Kidney epithelial cell (primary cell): Measurements from ENCODE around the gene KPNB1. TPM values are rescaled to one million over a fixed set of nuclear protein-coding genes. Genes with fewer than 3 reads are reported as not detected.

Experiments
- DNase-seq: peaks from one replicate; pipeline ENCODE4 v3.0.0-alpha.2; 2010; ENCODE audit warnings: low read depth
- H3K27me3 ChIP-seq: 2 replicates; pipeline ENCODE4 v1.6.0; 2011; ENCODE audit warnings: low read length; ENCODE audit not compliant: control insufficient read depth, insufficient read depth
- H3K36me3 ChIP-seq: 2 replicates; pipeline ENCODE4 v1.5.1; 2011; ENCODE audit warnings: low read length; ENCODE audit not compliant: control insufficient read depth, insufficient read depth
- H3K4me3 ChIP-seq: 2 replicates; pipeline ENCODE4 v1.5.1; 2011; ENCODE audit warnings: low read depth, mild to moderate bottlenecking, control low read depth, low read length
- CTCF ChIP-seq: IDR thresholded peaks from 2 replicates; pipeline ENCODE4 v1.5.1; 2011; ENCODE audit warnings: mild to moderate bottlenecking, moderate library complexity, low read length, control low read depth, inconsistent platforms; ENCODE audit not compliant: insufficient read depth, poor library complexity, severe bottlenecking
- total RNA-seq: library from RNA; depleted of rRNA; stranded (reverse); fragments of >200 nt; gene quantifications from 2 replicates; pipeline ENCODE4 v1.2.3, GENCODE V29; 2015

KPNB1 gene
- total RNA-seq, result 249 and 270 TPM in 2 replicates

GRCh38 chr17:47649153-47649971 is at the start of gene KPNB1:
KPNB1 (plus strand) TSS chr17:47649919; CDS start chr17:47650245, 326 bp downstream.
- peak; percentile 98 for DNase-seq
- Histone ChIP-seq H3K27me3 (no peaks in the 10 kb centered on the region), H3K36me3 (no peaks in the 10 kb centered on the region), H3K4me3 (peak within 1 kb of the TSS; percentile 86)
- TF ChIP-seq CTCF, result no peak

GRCh38 chr17:47603830-47604597 is 45.7 kb upstream of the KPNB1 start:
- TF ChIP-seq CTCF, result no peak
- no peak overlapping the region for H3K4me3 ChIP-seq
- DNase-seq, result no peak
- H3K27me3 ChIP-seq, result no peaks in the 10 kb centered on the region
- H3K36me3 ChIP-seq, result peaks cover 4% of the 10 kb centered on the region

- no peak for TF ChIP-seq CTCF
- DNase-seq, result no peak
- no peaks in the 10 kb centered on the region for H3K27me3 ChIP-seq
- H3K36me3 ChIP-seq, result peaks cover 4% of the 10 kb centered on the region
- no peak overlapping the region for H3K4me3 ChIP-seq
Measured at GRCh38 chr17:47604598-47604927, 45.2 kb upstream of the KPNB1 start.

GRCh38 chr17:47605011-47605410 is 44.7 kb upstream of the KPNB1 start:
- Histone ChIP-seq H3K36me3 (peaks cover 4% of the 10 kb centered on the region), H3K27me3 (no peaks in the 10 kb centered on the region), H3K4me3 (no peak overlapping the region)
- no peak for TF ChIP-seq CTCF
- no peak for DNase-seq

GRCh38 chr17:47607481-47607880 is 42.2 kb upstream of the KPNB1 start:
- TF ChIP-seq CTCF, result no peak
- Histone ChIP-seq H3K36me3 (peaks cover 2% of the 10 kb centered on the region), H3K27me3 (no peaks in the 10 kb centered on the region), H3K4me3 (no peak overlapping the region)
- DNase-seq, result no peak
